Fibroblast of lung (primary cell): ENCODE data around the gene F10. TPM values are rescaled to one million over a fixed set of nuclear protein-coding genes. Genes with fewer than 3 reads are reported as not detected.

Experiments used
- DNase-seq, 2 donors: peaks; one replicate each; pipeline versions ENCODE4 v3.0.0 to v3.0.0-alpha.2; 2010; ENCODE audit warnings: low read depth in 2 of 2
- H2AFZ ChIP-seq: 2 replicates; pipeline ENCODE4 v1.5.1; 2012; ENCODE audit warnings: low read length, control low read depth, inconsistent platforms
- H3K27ac ChIP-seq: 2 replicates; pipeline ENCODE4 v1.5.1; 2011; ENCODE audit warnings: low read length, control low read depth; ENCODE audit not compliant: insufficient read depth
- H3K27me3 ChIP-seq: 2 replicates; pipeline ENCODE4 v1.5.1; 2011; ENCODE audit warnings: mild to moderate bottlenecking, low read length; ENCODE audit not compliant: control insufficient read depth, insufficient read depth
- H3K36me3 ChIP-seq: 2 replicates; pipeline ENCODE4 v1.5.1; 2011; ENCODE audit warnings: low read length; ENCODE audit not compliant: control insufficient read depth, insufficient read depth
- H3K4me1 ChIP-seq: 2 replicates; pipeline ENCODE4 v1.5.1; 2011; ENCODE audit warnings: low read length; ENCODE audit not compliant: control insufficient read depth, insufficient read depth; ENCODE audit errors: extremely low read depth
- H3K4me2 ChIP-seq: 2 replicates; pipeline ENCODE4 v1.5.1; 2011; ENCODE audit warnings: low read length, control low read depth; ENCODE audit not compliant: insufficient read depth; ENCODE audit errors: extremely low read depth
- H3K4me3 ChIP-seq, 4 experiments: fragments of 200-600 bp in 1 of 4; sonication (generic) in 1 of 4; replicated peaks in 1 of 4; 2 replicates each; pipeline ENCODE4 v1.5.1; 2011 to 2016; ENCODE audit warnings: low read length in 4 of 4, low read depth in 3 of 4, mild to moderate bottlenecking in 3 of 4, control low read depth in 2 of 4, inconsistent platforms in 1 of 4, mixed read lengths in 1 of 4; ENCODE audit not compliant: insufficient read depth in 1 of 4; ENCODE audit errors: control extremely low read depth in 1 of 4
- H3K79me2 ChIP-seq: 2 replicates; pipeline ENCODE4 v1.5.1; 2012; ENCODE audit warnings: mild to moderate bottlenecking, low read length, inconsistent platforms; ENCODE audit not compliant: control insufficient read depth, insufficient read depth
- H3K9ac ChIP-seq: 2 replicates; pipeline ENCODE4 v1.5.1; 2011; ENCODE audit warnings: mild to moderate bottlenecking, low read length, control low read depth; ENCODE audit not compliant: insufficient read depth
- H3K9me3 ChIP-seq: 2 replicates; pipeline ENCODE4 v1.5.1; 2012; ENCODE audit warnings: low read depth, low read length; ENCODE audit not compliant: control insufficient read depth, insufficient read depth
- H4K20me1 ChIP-seq: 2 replicates; pipeline ENCODE4 v1.5.1; 2011; ENCODE audit warnings: low read length; ENCODE audit not compliant: control insufficient read depth, insufficient read depth; ENCODE audit errors: extremely low read depth
- CTCF ChIP-seq, 2 donors: IDR thresholded peaks in 1 of 2; conservative IDR thresholded peaks in 1 of 2; 1 replicate in 1 of 2; 2 replicates in 1 of 2; pipeline ENCODE4 v1.5.1; 2011 to 2012; ENCODE audit warnings: low read length in 2 of 2, control low read depth in 1 of 2, inconsistent platforms in 1 of 2, low read depth in 1 of 2, mild to moderate bottlenecking in 1 of 2
- EZH2 ChIP-seq: IDR thresholded peaks from 2 replicates; pipeline ENCODE4 v1.5.1; 2012; ENCODE audit warnings: low read length, control low read depth, mild to moderate bottlenecking; ENCODE audit errors: missing control alignments
- polyA plus RNA-seq, 2 donors: library from polyadenylated mRNA; depleted of rRNA in 1 of 2; stranded (reverse) in 1 of 2; unstranded in 1 of 2; fragments of >200 nt; gene quantifications; 2 replicates each; pipeline ENCODE4 v1.2.1, GENCODE V29; 2011 to 2012; ENCODE audit warnings: missing spikeins in 1 of 2
- total RNA-seq: library from RNA; depleted of rRNA; stranded (reverse); fragments of >200 nt; gene quantifications from 2 replicates; pipeline ENCODE4 v1.2.1, GENCODE V29; 2014

Gene F10
- total and polyA plus RNA-seq, 2 donors (not counting 1 experiment from before 2014, with no cell fraction given), result 39.9 to 41.5 TPM

- H3K27me3 ChIP-seq, result no peaks in the 10 kb centered on the region
- H3K9me3 ChIP-seq, result no peaks in the 10 kb centered on the region
- H3K36me3 ChIP-seq, result no peaks in the 10 kb centered on the region
- H2AFZ ChIP-seq, result peak overlapping the region; percentile 62
- H3K9ac ChIP-seq, result no peak overlapping the region
- no peak for TF ChIP-seq EZH2
- no peak for TF ChIP-seq CTCF (conservative IDR thresholded peaks at IDR 0.05 in 1 of 2, IDR thresholded peaks at IDR 0.05 in 1 of 2; ENCODE audit: low read depth in 1 of 2, low read length in 2 of 2)
- peak overlapping the region in 1 of 4 experiments; percentile 33 for H3K4me3 ChIP-seq
- peak; percentile 69 to 71 for DNase-seq
- peaks cover 14% of the 10 kb centered on the region for H3K4me1 ChIP-seq
- no peaks in the 10 kb centered on the region for H3K79me2 ChIP-seq
- H3K27ac ChIP-seq, result no peak overlapping the region
- peak overlapping the region; percentile 20 for H3K4me2 ChIP-seq
- H4K20me1 ChIP-seq, result no peaks in the 10 kb centered on the region
These were observed 29.4 kb downstream of the F10 start for GRCh38 chr13:113151745-113152690.

GRCh38 chr13:113152691-113152983, 30.0 kb downstream of the F10 start:
- Histone ChIP-seq H3K4me3 (peak overlapping the region in 1 of 4 experiments; percentile 33), H3K9me3 (no peaks in the 10 kb centered on the region), H3K27me3 (no peaks in the 10 kb centered on the region), H4K20me1 (no peaks in the 10 kb centered on the region), H3K27ac (peak overlapping the region; percentile 6), H3K4me1 (peaks cover 14% of the 10 kb centered on the region), H3K9ac (no peak overlapping the region), H3K79me2 (no peaks in the 10 kb centered on the region), H3K4me2 (peak overlapping the region; percentile 29), H3K36me3 (no peaks in the 10 kb centered on the region), H2AFZ (peak overlapping the region; percentile 55)
- DNase-seq, result no peak
- TF ChIP-seq CTCF (conservative IDR thresholded peaks at IDR 0.05 in 1 of 2, IDR thresholded peaks at IDR 0.05 in 1 of 2; ENCODE audit: low read depth in 1 of 2, low read length in 2 of 2) (no peak), EZH2 (no peak)

- no peak for TF ChIP-seq EZH2
- TF ChIP-seq CTCF (conservative IDR thresholded peaks at IDR 0.05 in 1 of 2, IDR thresholded peaks at IDR 0.05 in 1 of 2; ENCODE audit: low read depth in 1 of 2, low read length in 2 of 2), result no peak
- peak overlapping the region; percentile 72 for H3K27ac ChIP-seq
- H3K79me2 ChIP-seq, result no peaks in the 10 kb centered on the region
- DNase-seq, result peak in 1 of 2 donors; percentile 37
- H3K4me2 ChIP-seq, result peak overlapping the region; percentile 85
- peaks cover 14% of the 10 kb centered on the region for H3K4me1 ChIP-seq
- H2AFZ ChIP-seq, result peak overlapping the region; percentile 73
- H3K4me3 ChIP-seq, result peak overlapping the region; percentile 21 to 49 (median 40)
- no peaks in the 10 kb centered on the region for H4K20me1 ChIP-seq
- H3K9ac ChIP-seq, result peak overlapping the region; percentile 20
- no peaks in the 10 kb centered on the region for H3K36me3 ChIP-seq
- H3K27me3 ChIP-seq, result no peaks in the 10 kb centered on the region
- H3K9me3 ChIP-seq, result no peaks in the 10 kb centered on the region
These were observed 30.6 kb downstream of the F10 start for GRCh38 chr13:113152984-113153809.
